Astrocyte (in vitro differentiated cells and primary cell): ENCODE measurements around the gene MAP7D2.

Source experiments
- CTCF ChIP-seq: IDR thresholded peaks from 2 replicates; pipeline ENCODE4 v1.5.1; 2011; ENCODE audit warnings: low read depth, mild to moderate bottlenecking, inconsistent platforms, low read length, moderate library complexity; ENCODE audit not compliant: insufficient read depth
- EZH2 ChIP-seq: IDR thresholded peaks from 2 replicates; pipeline ENCODE4 v1.6.1; 2012; ENCODE audit warnings: mild to moderate bottlenecking, low read length, inconsistent platforms; ENCODE audit not compliant: insufficient read depth

DNA sequence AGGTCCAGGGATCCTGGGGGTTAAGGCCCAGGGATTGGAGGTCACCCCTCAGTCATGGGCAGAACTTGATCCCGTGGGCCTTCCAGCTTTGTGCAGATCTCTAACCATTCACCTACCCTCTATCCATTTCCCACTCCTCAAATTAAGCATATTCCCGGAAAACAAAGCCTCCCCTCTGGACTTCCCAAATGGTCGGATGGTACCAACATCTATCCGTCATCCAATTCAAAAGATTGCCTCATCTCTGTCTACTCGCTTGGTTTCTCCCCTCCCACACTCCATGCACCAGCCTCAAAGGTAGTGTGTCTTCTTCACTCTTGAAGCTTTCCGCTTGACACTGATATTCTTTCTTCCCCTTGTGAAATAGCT is 125.4 kb downstream of the MAP7D2 start:
- no peak for TF ChIP-seq EZH2
- no peak for TF ChIP-seq CTCF
